Measurements from ENCODE around the gene ZDHHC14.

Gene ZDHHC14

DNA sequence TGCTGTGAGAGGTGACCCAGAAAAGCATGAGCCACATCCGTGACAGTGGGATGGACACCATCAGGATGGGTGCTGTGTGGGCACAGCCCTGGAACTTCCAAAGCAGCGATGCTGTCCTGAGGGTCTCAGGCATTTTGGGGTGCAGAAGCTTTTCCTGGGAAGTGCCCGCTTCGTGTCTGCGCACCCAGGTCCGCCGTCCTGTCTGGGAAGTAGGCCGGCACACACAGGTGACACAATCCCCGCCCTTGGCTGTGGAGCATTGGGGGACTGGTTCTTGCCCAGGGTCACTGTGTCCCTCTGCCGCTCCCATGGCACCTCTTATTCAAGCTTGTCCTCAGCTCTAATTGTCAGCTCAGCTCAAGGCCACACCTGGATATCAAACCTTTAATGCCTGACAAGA, 112.6 kb downstream of the ZDHHC14 start:
- ATAC-seq (ENCODE audit: low read depth) = no peak
- TF ChIP-seq, protein P1, sequence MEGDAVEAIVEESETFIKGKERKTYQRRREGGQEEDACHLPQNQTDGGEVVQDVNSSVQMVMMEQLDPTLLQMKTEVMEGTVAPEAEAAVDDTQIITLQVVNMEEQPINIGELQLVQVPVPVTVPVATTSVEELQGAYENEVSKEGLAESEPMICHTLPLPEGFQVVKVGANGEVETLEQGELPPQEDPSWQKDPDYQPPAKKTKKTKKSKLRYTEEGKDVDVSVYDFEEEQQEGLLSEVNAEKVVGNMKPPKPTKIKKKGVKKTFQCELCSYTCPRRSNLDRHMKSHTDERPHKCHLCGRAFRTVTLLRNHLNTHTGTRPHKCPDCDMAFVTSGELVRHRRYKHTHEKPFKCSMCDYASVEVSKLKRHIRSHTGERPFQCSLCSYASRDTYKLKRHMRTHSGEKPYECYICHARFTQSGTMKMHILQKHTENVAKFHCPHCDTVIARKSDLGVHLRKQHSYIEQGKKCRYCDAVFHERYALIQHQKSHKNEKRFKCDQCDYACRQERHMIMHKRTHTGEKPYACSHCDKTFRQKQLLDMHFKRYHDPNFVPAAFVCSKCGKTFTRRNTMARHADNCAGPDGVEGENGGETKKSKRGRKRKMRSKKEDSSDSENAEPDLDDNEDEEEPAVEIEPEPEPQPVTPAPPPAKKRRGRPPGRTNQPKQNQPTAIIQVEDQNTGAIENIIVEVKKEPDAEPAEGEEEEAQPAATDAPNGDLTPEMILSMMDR (IDR thresholded peaks at IDR 0.05; ENCODE audit: poor library complexity, severe bottlenecking) = no peak
- DNase-seq (ENCODE audit: low spot score) = no peak

DNA sequence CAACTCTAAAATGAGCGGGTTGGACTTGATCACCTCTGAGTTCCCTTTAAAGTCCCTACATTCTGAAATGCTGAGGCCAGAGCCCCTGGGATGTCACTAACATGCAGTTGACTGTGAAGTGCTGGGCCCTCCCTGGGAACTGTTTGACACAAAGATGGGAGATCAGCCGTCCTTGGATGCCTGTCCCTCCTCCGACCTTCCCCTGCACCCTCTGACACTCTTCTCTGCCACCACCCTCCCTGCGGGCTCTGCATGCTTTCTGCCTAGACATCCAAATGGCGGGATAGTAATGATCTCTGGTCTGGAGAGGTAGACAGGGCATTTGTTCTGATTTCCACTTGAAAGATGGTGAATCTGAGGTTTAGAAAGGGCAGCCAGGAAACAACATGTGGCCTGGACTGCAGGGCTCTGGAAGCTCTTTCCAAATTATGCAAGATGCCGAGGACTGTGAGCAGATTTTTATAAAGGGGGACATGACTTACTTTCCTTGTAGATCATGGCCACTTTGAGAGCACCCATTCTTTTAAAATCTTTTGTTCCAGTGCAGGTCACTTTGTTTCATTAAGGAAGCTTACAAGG, 113.2 kb downstream of the ZDHHC14 start:
- Histone ChIP-seq H3K27ac (ENCODE audit: poor library complexity, severe bottlenecking) (no peak overlapping the region), H3K36me3 (ENCODE audit: low read depth) (no peaks in the 10 kb centered on the region), H3K4me1 (ENCODE audit: insufficient read depth, poor library complexity, severe bottlenecking) (no peaks in the 10 kb centered on the region), H3K27me3 (ENCODE audit: insufficient read depth, poor library complexity, severe bottlenecking) (no peaks in the 10 kb centered on the region), H3K9me3 (ENCODE audit: severe bottlenecking) (no peaks in the 10 kb centered on the region), H3K4me3 (ENCODE audit: severe bottlenecking) (no peak overlapping the region)
- TF ChIP-seq, protein P1 (IDR thresholded peaks at IDR 0.05; ENCODE audit: poor library complexity, severe bottlenecking) = no peak
- DNase-seq (ENCODE audit: low spot score) (no peak), ATAC-seq (ENCODE audit: low read depth) (no peak)

More for the DNA sequence above, 112.6 kb downstream of the ZDHHC14 start:
- H3K9me3 ChIP-seq (ENCODE audit: severe bottlenecking) = no peaks in the 10 kb centered on the region
- no peaks in the 10 kb centered on the region for H3K27me3 ChIP-seq (ENCODE audit: insufficient read depth, poor library complexity, severe bottlenecking)
- no peaks in the 10 kb centered on the region for H3K4me1 ChIP-seq (ENCODE audit: insufficient read depth, poor library complexity, severe bottlenecking)
- no peaks in the 10 kb centered on the region for H3K36me3 ChIP-seq (ENCODE audit: low read depth)
- no peak overlapping the region for H3K4me3 ChIP-seq (ENCODE audit: severe bottlenecking)
- H3K27ac ChIP-seq (ENCODE audit: poor library complexity, severe bottlenecking) = no peak overlapping the region

DNA sequence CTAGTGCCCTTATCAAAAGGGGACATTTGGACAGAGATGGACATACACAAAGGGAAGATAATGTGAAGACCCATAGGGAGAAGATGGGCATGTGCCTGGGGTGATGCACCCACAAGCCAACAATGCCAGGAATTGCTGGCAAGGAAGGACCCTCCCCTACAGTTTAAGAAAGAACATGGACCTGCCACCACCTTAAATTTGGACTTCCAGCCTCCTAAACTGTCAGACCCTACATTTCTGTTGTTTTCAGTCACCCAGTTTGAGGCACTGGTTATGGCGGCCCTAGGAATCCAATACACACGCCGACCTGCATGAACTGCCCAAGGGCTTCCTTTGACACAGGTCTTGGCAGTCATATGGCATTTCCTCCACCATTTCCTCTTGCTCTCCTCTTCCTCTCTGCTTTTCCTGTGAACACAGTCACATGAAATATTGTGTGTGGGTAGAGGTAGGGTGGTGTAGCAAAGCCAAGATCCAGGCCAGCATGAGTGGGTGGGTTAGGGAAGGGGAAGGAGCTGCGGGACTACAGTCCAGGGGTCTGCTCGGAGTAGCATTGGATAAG, 115.6 kb downstream of the ZDHHC14 start:
- no peak for ATAC-seq (ENCODE audit: low read depth)
- H3K36me3 ChIP-seq (ENCODE audit: low read depth) = no peaks in the 10 kb centered on the region
- H3K4me3 ChIP-seq (ENCODE audit: severe bottlenecking) = no peak overlapping the region
- H3K27ac ChIP-seq (ENCODE audit: poor library complexity, severe bottlenecking) = no peak overlapping the region
- no peaks in the 10 kb centered on the region for H3K9me3 ChIP-seq (ENCODE audit: severe bottlenecking)
- DNase-seq (ENCODE audit: low spot score) = no peak
- TF ChIP-seq, protein P1 (IDR thresholded peaks at IDR 0.05; ENCODE audit: poor library complexity, severe bottlenecking) = no peak
- H3K4me1 ChIP-seq (ENCODE audit: insufficient read depth, poor library complexity, severe bottlenecking) = no peaks in the 10 kb centered on the region
- no peaks in the 10 kb centered on the region for H3K27me3 ChIP-seq (ENCODE audit: insufficient read depth, poor library complexity, severe bottlenecking)

DNA sequence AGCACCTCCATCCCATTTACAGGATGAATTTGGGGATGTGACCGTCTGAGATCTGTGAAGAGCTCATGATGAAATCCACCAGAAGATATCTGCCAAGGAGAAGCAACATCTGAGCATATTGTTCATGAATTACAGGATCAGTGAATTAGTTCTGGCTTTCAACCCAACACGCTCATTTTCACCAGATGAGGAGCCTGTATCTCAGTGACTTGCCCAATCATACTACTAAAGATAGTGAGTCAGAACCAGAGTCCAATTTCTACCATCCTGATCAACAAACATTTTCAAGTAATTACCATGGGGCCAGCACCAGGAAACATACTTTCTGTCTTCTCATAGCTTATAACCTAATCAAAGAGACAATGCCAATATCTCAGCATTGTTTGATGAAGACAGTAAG, 116.6 kb downstream of the ZDHHC14 start:
- no peaks in the 10 kb centered on the region for H3K4me1 ChIP-seq (ENCODE audit: insufficient read depth, poor library complexity, severe bottlenecking)
- ATAC-seq (ENCODE audit: low read depth) = no peak
- H3K36me3 ChIP-seq (ENCODE audit: low read depth) = no peaks in the 10 kb centered on the region
- H3K27ac ChIP-seq (ENCODE audit: poor library complexity, severe bottlenecking) = no peak overlapping the region
- H3K27me3 ChIP-seq (ENCODE audit: insufficient read depth, poor library complexity, severe bottlenecking) = no peaks in the 10 kb centered on the region
- H3K4me3 ChIP-seq (ENCODE audit: severe bottlenecking) = no peak overlapping the region
- DNase-seq (ENCODE audit: low spot score) = no peak
- no peaks in the 10 kb centered on the region for H3K9me3 ChIP-seq (ENCODE audit: severe bottlenecking)
- TF ChIP-seq, protein P1 (IDR thresholded peaks at IDR 0.05; ENCODE audit: poor library complexity, severe bottlenecking) = no peak

DNA sequence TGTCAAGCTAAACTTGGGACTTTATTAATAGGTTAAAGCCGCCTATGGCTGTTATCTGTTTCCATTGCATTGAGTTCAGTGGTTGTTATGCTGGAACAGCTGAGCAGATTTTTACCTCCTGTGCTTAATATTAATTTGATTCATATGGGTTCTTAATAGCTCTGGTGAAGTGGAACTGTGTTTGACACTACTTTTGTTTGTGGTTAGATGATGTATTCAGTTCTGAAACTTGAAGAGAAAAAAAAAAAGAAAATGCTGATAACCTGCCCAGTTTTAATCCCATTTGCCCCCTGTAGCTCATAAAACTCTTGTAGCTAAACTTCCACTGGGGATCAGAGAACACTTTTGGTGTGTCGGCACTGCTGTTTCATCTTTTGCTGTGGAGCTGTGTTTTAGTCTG, 117.8 kb downstream of the ZDHHC14 start:
- DNase-seq (ENCODE audit: low spot score) (no peak), ATAC-seq (ENCODE audit: low read depth) (no peak)
- Histone ChIP-seq H3K9me3 (ENCODE audit: severe bottlenecking) (no peaks in the 10 kb centered on the region), H3K4me1 (ENCODE audit: insufficient read depth, poor library complexity, severe bottlenecking) (no peaks in the 10 kb centered on the region), H3K4me3 (ENCODE audit: severe bottlenecking) (no peak overlapping the region), H3K36me3 (ENCODE audit: low read depth) (no peaks in the 10 kb centered on the region), H3K27ac (ENCODE audit: poor library complexity, severe bottlenecking) (no peak overlapping the region), H3K27me3 (ENCODE audit: insufficient read depth, poor library complexity, severe bottlenecking) (no peaks in the 10 kb centered on the region)
- TF ChIP-seq, protein P1 (IDR thresholded peaks at IDR 0.05; ENCODE audit: poor library complexity, severe bottlenecking) = no peak
